ENCODE measurements around the gene LEFTY1.
A peak's percentile ranks its signal among the peaks of the same experiment; 100 is the strongest.

Gene LEFTY1

GRCh38 chr1:225915538-225915991, 26.6 kb upstream of the LEFTY1 start:
- no peak for DNase-seq

GRCh38 chr1:225914947-225915346, 26.0 kb upstream of the LEFTY1 start:
- DNase-seq, result no peak

- DNase-seq, result no peak
Measured at GRCh38 chr1:225914391-225914790, 25.4 kb upstream of the LEFTY1 start.

GRCh38 chr1:225911191-225912130, 22.5 kb upstream of the LEFTY1 start:
- peak; percentile 19 to 67 for DNase-seq

GRCh38 chr1:225909477-225909876, 20.5 kb upstream of the LEFTY1 start:
- DNase-seq, result no peak

- DNase-seq, result no peak
Measured at GRCh38 chr1:225908773-225909172, 19.8 kb upstream of the LEFTY1 start.

- no peak for DNase-seq
Measured at GRCh38 chr1:225908013-225908640, 19.2 kb upstream of the LEFTY1 start.

- no peak for DNase-seq
Measured at GRCh38 chr1:225907341-225907740, 18.4 kb upstream of the LEFTY1 start.

GRCh38 chr1:225906467-225906866, 17.5 kb upstream of the LEFTY1 start:
- no peak for DNase-seq

GRCh38 chr1:225903623-225904022, 14.7 kb upstream of the LEFTY1 start:
- no peak for DNase-seq

- no peak for DNase-seq
Measured at GRCh38 chr1:225899044-225899925, 10.3 kb upstream of the LEFTY1 start.

GRCh38 chr1:225897595-225898514, 8.9 kb upstream of the LEFTY1 start:
- no peak for DNase-seq

- no peak for DNase-seq
Measured at GRCh38 chr1:225896937-225897549, 8.1 kb upstream of the LEFTY1 start.

- DNase-seq, result no peak
Measured at GRCh38 chr1:225896494-225896893, 7.5 kb upstream of the LEFTY1 start.

- DNase-seq, result no peak
Measured at GRCh38 chr1:225892307-225892706, 3.4 kb upstream of the LEFTY1 start.

- DNase-seq, result no peak
Measured at GRCh38 chr1:225891229-225891972, 2.5 kb upstream of the LEFTY1 start.

GRCh38 chr1:225890346-225891228, 1.6 kb upstream of the LEFTY1 start:
- no peak for DNase-seq

- DNase-seq, result no peak
Measured at GRCh38 chr1:225889743-225890142, 797 bp upstream of the LEFTY1 start.

GRCh38 chr1:225888289-225888897, 553 bp downstream of the LEFTY1 start:
- DNase-seq, result no peak
